ENCODE measurements around the gene PLCXD3.

DNA sequence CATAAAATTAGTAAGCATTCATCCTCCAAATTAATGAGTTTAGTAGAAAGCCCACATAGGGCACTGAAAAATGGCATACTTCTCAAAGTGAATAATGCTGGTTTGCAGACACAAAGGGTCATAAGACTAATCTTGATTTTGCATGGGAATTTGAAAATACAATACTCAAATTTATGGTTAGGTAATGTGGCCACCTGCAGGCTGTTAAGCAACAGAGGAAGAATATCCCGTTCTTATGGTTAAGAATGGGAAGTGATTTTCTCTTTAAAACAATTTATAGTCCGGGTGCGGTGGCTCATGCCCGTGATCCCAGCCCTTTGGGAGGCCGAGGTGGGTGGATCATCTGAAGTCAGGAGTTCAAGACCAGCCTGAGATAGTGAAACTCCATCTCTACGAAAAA lies 9.4 kb upstream of the PLCXD3 start:
- TF ChIP-seq RAD21 (IDR thresholded peaks at IDR 0.05; ENCODE audit: low read length) (no peak), ELK1 (IDR thresholded peaks at IDR 0.05; ENCODE audit: borderline replicate concordance, low read depth, low read length) (no peak), CTCF (conservative IDR thresholded peaks at IDR 0.05; ENCODE audit: low read depth, low read length) (no peak), RCOR1 (IDR thresholded peaks at IDR 0.05; ENCODE audit: insufficient replicate concordance, low read length) (no peak), POLR2A (IDR thresholded peaks at IDR 0.05; ENCODE audit: low read depth, low read length) (no peak), RFX5 (IDR thresholded peaks at IDR 0.05; ENCODE audit: low read depth, low read length) (no peak), CHD1 (IDR thresholded peaks at IDR 0.05; ENCODE audit: low read depth, low read length) (no peak), SMC3 (IDR thresholded peaks at IDR 0.05; ENCODE audit: low read depth, low read length) (no peak), NFE2L2 (IDR thresholded peaks at IDR 0.05; ENCODE audit: low read depth, low read length) (no peak), CEBPB (IDR thresholded peaks at IDR 0.05; ENCODE audit: low read depth, low read length) (no peak), BHLHE40 (IDR thresholded peaks at IDR 0.05; ENCODE audit: low read depth, low read length) (no peak), MXI1 (IDR thresholded peaks at IDR 0.05; ENCODE audit: borderline replicate concordance, low read depth, low read length) (no peak), MAZ (IDR thresholded peaks at IDR 0.05; ENCODE audit: borderline replicate concordance, low read depth, low read length) (no peak)
- TF ChIP-seq, protein P1, sequence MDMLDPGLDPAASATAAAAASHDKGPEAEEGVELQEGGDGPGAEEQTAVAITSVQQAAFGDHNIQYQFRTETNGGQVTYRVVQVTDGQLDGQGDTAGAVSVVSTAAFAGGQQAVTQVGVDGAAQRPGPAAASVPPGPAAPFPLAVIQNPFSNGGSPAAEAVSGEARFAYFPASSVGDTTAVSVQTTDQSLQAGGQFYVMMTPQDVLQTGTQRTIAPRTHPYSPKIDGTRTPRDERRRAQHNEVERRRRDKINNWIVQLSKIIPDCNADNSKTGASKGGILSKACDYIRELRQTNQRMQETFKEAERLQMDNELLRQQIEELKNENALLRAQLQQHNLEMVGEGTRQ (IDR thresholded peaks at IDR 0.05; ENCODE audit: low read depth, low read length) = no peak

All from IMR-90 (cell line).